GM12874 (cell line): ENCODE data around the gene ENDOU.
A peak's percentile ranks its signal among the peaks of the same experiment; 100 is the strongest.

Experiments used
- CTCF ChIP-seq: IDR thresholded peaks from 2 replicates; pipeline ENCODE4 v1.5.1; 2011; ENCODE audit warnings: low read depth, mild to moderate bottlenecking, control low read depth, low read length, moderate library complexity; ENCODE audit not compliant: insufficient read depth

ENDOU gene

GRCh38 chr12:47763481-47764346 is 38.4 kb upstream of the ENDOU start:
- TF ChIP-seq CTCF = no peak

- no peak for TF ChIP-seq CTCF
Observed at GRCh38 chr12:47762850-47763465, 37.7 kb upstream of the ENDOU start.

GRCh38 chr12:47758834-47759690 is 33.8 kb upstream of the ENDOU start, which contains the start of gene RAPGEF3:
TSS of gene RAPGEF3 (minus strand) at chr12:47758880. CDS start at chr12:47758556, 324 bp downstream.
- peak; percentile 76 for TF ChIP-seq CTCF

GRCh38 chr12:47758584-47758833 is 33.2 kb upstream of the ENDOU start:
- TF ChIP-seq CTCF = no peak

- no peak for TF ChIP-seq CTCF
Observed at GRCh38 chr12:47757840-47758583, 32.7 kb upstream of the ENDOU start.

- no peak for TF ChIP-seq CTCF
Observed at GRCh38 chr12:47757364-47757839, 32.1 kb upstream of the ENDOU start.
